Fibroblast of pulmonary artery (primary cell): Measurements from ENCODE around the gene AFG1L.
"Not testable (repeated sequence)": the region's sequence is repeated elsewhere in the genome, so short reads cannot be mapped to it uniquely, and the experiment has no call there.

Source experiments
- DNase-seq: peaks from one replicate; pipeline ENCODE4 v3.0.0-alpha.2; 2010; ENCODE audit warnings: low read depth
- H3K4me3 ChIP-seq: replicated peaks from 2 replicates; pipeline ENCODE4 v1.5.1; 2011; ENCODE audit warnings: low read depth, mild to moderate bottlenecking, control low read depth, low read length, moderate library complexity
- CTCF ChIP-seq: IDR thresholded peaks from 2 replicates; pipeline ENCODE4 v1.5.1; 2011; ENCODE audit warnings: mild to moderate bottlenecking, control low read depth, low read length, inconsistent platforms; ENCODE audit errors: missing control alignments

The AFG1L gene

GRCh38 chr6:108408861-108409260, 114.0 kb downstream of the AFG1L start:
- no peak for DNase-seq
- H3K4me3 ChIP-seq = no peak overlapping the region
- no peak for TF ChIP-seq CTCF

GRCh38 chr6:108416047-108416833, 121.4 kb downstream of the AFG1L start:
- not testable (repeated sequence) for H3K4me3 ChIP-seq, DNase-seq

- TF ChIP-seq CTCF = no peak
- DNase-seq = peak; percentile 39
- H3K4me3 ChIP-seq = no peak overlapping the region
These were observed 122.2 kb downstream of the AFG1L start for GRCh38 chr6:108417027-108417426.

GRCh38 chr6:108419474-108419873, 124.6 kb downstream of the AFG1L start:
- DNase-seq = no peak

GRCh38 chr6:108419934-108420609, 125.2 kb downstream of the AFG1L start:
- TF ChIP-seq CTCF = no peak
- no peak overlapping the region for H3K4me3 ChIP-seq

More at GRCh38 chr6:108419474-108419873, 124.6 kb downstream of the AFG1L start:
- no peak overlapping the region for H3K4me3 ChIP-seq
- no peak for TF ChIP-seq CTCF

GRCh38 chr6:108421366-108421765, 126.5 kb downstream of the AFG1L start:
- TF ChIP-seq CTCF = no peak
- DNase-seq = no peak
- H3K4me3 ChIP-seq = no peak overlapping the region

More at GRCh38 chr6:108419934-108420609, 125.2 kb downstream of the AFG1L start:
- DNase-seq = no peak

GRCh38 chr6:108423982-108424705, 129.3 kb downstream of the AFG1L start:
- no peak for DNase-seq
- no peak overlapping the region for H3K4me3 ChIP-seq

More at GRCh38 chr6:108423982-108424705, 129.3 kb downstream of the AFG1L start:
- TF ChIP-seq CTCF = no peak
